ENCODE data around the gene ARSI.

The ARSI gene

DNA sequence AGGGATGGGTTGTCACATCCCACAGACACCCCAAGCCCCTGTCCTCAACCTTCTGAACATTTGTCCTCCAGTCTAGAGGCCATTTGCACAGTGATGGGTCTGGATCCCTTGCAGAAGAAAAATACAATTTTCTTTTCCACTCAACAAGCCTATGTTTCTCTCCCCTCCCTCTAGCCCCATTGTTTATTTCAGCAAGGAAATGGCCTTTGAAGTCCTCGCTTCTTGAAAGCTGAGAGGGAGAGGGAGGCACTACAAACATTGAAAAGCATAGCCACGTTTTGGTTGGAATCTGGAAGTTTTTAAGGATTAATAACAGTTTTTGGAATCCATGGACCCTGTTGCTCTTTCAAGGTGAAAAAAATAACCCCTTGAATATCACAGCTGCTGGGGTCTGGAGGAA lies 24.0 kb upstream of the ARSI start:
- no peak for DNase-seq

- no peak for DNase-seq
These were observed 22.7 kb upstream of the ARSI start for GRCh38 chr5:150325426-150325825.

- no peak for DNase-seq
These were observed 21.1 kb upstream of the ARSI start for GRCh38 chr5:150323819-150324218.

DNA sequence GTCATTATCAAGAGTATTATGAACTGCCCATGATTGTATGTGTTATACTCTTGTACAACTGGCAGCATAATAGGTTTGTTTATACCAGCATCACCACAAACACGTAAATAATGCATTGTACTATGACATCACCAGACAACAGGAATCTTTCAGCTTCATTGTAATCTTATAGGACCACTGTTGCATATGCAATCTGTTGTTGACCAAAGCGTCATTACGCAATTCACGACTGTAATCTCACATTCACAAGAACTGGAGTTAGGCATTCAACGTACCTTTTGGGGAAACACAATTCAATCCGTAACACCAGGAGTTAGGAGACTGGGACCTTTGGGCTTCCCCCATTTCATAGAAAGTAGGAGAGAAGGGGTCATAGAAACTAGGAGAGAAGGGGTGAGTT lies 20.4 kb upstream of the ARSI start:
- DNase-seq, result no peak

DNA sequence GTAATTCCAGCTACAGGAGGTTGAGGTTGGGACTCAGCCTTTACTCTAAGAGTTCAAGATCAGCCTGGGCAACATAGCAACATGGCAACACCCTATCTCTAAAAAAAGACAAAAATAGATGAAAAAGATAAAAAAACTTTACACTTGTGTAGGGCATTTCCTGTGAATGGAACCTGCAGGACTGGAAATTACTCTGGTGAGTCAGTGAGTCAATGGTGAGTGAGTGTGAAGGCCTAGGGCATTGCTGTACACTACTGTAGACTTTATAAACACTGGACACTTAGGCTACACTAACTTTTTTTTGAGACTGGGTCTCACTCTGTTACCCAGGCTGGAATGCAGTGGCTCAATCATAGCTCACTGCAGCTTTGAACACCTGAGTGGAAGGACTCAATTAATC lies 19.5 kb upstream of the ARSI start:
- no peak for DNase-seq

DNA sequence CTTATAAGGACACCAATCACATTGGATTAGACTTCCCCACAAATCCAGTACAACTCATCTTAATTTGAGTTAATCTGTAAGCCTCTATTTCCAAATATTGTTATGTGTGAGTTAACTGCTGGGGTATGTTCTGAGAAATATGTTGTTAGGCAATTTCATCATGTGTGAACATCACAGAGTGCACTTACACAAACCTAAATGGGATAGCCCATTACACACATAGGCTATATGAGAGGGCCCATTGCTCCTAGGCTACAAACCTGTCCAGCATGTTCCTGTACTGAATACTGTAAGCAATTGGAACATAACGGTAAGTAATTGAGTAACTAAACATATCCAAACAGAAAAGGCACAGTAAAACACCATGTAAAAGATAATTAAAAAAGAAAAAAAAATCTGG lies 19.1 kb upstream of the ARSI start:
- DNase-seq, result no peak

DNA sequence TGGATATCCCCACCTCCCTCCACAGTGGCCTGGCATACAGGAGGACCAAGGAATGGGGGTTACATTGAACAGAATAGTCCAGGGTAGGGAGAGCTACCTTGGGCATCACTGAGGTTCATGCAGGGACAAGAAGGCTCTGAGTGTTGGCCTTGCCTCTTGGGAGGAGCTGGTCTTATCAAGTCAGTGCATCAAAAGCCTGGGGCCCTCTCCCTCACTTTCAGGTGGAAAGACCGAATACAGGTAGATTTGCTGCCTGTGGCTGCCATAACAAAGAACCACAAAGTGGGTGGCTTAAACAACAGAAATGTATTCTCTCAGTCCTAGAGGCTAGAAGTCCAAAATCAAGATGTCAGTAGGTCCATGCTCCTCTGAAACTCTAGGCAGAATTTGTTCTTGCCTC lies 18.5 kb upstream of the ARSI start:
- no peak for DNase-seq

- DNase-seq, result no peak
These were observed 17.4 kb upstream of the ARSI start for GRCh38 chr5:150320044-150320613.

- no peak for DNase-seq
These were observed 16.7 kb upstream of the ARSI start for GRCh38 chr5:150319484-150319790.

GRCh38 chr5:150318613-150319483 lies 16.1 kb upstream of the ARSI start:
- no peak for DNase-seq

- DNase-seq, result no peak
These were observed 14.6 kb upstream of the ARSI start for GRCh38 chr5:150317048-150318003.

DNA sequence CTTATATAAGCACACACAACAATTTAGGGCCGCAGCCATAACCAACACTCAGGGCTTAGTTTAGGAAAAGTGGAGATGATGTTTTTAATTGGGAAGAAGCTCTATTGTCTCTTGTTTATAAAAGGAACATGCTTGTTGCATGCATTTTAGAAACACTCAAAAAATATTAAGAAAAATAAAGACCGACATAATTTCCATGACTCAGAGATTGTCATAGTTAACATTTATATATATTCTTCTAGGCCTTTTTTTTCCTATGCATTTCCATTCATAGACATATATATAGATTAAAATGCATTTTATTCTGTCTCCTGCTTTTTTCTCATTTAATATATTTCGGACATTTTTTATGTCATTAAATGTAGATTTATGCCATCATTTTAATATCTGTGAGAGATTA lies 13.6 kb upstream of the ARSI start:
- DNase-seq, result no peak

GRCh38 chr5:150315245-150315644 lies 12.5 kb upstream of the ARSI start:
- DNase-seq, result no peak

DNA sequence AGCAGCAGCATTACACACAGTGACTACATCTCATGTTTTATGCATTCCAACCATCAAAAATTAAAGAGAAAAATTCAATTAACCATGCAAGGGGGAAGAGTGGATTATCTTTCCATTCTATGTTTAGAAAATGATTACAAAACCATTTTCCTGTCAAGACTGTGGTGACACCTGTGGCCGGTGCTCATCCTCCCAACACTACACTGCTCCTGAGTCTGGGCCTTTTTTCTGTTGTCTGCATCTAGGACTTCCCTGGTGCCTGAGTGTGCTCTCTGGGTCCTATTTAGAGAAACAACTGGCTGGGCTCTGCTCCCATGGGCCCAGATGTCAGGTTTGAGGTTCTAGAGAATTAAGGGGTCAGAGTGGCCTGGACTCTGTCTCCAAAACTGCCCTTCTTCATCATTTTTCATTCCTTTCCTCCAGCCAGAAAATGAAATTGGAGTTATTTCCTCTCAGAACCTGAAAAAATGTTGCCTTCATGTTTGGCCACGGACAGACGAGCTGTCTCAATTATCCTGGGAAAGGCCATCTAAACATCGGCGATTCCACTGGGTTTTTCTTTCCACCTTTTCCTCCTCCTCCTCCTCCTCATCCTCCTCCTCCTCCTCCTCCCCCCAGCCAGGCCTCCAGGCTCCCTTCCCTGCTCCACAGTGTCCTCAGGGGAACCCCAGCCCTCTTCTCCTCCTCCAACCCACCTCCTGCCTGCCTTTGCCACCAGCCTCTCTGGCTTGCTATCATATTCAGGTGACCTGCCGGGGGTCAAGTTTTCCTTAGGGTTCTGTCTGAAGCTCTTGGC lies 11.4 kb upstream of the ARSI start:
- no peak for DNase-seq

- DNase-seq, result no peak
These were observed 10.8 kb upstream of the ARSI start for GRCh38 chr5:150313501-150313900.

DNA sequence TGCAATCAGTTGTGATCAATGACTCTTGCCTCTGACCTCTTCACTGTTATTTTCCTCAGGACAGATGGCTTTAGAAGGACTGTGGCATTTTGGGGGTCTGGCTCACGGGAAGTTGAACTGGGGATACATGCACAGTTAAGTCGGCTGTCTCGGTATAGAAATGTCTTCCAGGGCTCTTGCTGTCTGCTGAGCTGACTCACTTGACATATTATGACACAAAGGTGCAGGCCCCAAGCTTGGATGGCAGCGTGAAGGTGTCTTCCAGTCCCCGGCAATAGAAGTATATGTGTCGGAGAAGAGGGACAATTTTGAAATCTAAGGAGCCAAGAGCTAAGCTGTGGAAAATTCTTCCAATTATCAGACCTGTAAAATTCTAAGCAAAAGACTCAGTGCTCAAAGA lies 9.8 kb upstream of the ARSI start:
- DNase-seq, result no peak

GRCh38 chr5:150311015-150311692 lies 8.4 kb upstream of the ARSI start:
- DNase-seq, result no peak

DNA sequence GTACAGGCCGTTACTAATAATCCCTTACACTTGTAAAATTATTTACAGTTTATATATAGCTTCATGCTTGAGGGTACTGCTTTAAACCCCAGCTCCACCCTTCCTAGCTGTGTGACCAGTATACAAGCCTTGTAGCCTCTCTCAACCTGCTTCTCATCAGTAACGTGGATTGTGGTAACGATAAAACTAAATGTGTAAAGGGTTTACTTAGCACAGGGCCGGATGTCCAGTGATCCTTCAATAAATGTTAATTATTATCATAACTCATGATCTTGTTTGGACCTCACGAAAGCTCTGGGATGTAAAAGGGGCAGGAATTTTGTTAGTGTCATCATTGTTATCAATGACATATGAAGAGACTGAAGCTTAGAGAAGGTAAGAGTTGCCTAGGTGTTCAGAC lies 7.5 kb upstream of the ARSI start:
- DNase-seq, result no peak

DNA sequence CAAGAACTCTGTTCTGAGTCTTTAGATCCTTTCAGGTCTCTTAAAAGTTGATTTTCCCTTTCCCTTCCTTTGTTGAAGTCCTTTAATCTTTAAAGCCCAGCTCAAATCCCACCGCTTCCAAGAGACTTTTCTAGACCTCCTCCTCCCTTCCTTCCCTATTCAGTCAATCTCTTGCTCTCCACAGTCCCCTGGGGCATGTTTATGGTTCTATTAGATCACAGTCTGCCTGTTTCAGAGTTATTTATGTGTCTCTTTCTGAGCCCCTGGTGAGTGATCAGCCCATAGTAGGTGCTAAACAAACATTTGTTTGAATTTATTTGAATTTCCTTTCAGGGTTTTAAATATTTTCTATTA lies 7.2 kb upstream of the ARSI start:
- DNase-seq, result no peak

DNA sequence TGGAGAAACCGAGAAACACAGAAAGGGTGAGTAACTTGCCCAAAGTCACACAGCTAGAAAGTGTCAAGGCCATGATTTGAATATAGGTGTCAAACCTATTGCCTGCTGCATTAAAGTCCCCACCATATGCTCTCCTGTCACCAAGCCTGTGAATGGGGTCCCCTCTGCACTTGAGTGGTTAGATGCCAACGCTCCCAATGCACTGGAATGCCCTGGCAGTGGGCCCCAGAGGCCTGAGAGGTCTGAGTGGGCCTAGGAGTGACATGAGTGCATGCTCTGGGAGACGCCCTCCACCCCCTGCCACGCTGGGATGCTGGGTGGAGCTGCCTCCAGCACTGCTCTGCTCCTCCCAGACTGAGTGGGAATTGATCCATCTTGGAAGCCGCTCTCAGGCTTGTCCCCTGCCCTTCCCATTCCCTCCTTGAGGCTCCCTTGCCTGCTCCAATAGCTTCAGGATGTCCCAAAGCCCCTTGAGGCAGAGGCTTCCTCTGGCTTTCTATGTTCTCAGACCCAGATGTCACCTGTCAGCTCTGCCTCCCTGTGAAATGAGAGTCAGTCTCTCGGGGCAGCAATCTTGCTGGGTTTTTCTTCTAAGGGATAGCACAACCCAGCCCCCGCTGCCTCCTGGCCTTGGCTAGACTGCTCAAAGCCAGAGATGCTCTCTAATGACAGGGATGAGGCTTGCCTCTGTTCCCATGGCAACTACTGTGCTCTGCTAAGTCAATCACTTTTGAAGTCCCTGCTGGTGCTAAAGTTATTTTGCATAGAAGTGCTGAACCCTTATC lies 6.6 kb upstream of the ARSI start:
- no peak for DNase-seq

DNA sequence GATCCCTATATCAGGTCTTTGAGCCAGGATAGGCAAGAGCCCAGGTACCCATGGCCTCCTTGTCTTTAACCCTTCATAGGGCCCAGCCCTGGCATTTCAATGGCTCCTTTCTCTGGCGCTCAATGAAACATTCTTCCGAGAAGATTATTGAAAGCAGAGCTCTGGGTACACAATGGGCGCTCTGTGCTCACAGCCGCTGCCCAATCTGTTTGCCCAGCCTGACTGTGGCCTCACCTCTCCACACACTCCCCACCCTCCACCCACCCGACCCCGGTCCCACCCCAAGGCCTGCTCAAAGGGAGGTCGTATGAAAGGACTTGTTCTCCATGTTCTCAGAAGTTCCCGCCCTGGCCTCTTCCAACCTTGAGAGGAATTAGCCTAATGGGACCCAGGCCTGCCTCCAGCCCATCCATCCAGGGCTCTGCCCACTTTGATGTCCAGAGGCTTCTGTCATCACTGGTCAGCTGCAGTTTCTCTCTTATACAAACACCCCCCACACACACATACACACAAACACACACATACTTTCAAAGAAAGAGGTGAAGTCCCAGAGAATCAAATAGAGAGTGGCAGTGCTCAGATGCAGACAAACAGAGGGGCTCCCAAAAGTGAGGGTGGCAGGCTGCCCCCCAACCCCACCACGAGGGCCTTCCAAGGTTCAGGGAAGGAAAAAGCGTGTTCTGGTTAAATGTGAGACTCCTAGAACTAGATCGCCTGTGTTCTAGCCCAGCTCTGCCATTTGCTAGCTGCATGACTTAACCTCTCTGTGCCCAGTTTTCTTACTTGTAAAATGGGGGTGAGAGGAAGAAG lies 5.1 kb upstream of the ARSI start:
- DNase-seq, result no peak
